ENCODE data around the gene SLC29A3.
"Not testable (repeated sequence)": the region's sequence is repeated elsewhere in the genome, so short reads cannot be mapped to it uniquely, and the experiment has no call there.

The SLC29A3 gene

DNA sequence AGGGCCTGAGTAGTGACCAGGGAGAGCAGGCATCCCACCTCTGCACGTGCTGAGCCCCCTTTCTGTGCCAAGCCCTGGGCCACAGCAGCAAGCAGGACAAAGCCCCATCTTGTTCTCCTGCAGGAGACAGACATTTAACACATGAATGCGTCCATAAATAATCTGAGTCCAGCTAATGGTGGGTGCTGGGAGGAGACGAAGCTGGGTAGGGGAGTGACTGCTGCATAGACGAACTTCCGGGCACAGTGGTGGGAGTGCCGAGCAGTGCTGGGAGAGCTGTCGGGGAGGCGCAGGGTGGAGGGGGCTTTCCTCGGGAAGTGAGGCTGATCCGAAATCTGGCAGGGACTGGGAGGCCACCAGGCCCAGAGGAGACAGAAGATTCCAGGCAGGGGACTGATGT, 35.2 kb upstream of the SLC29A3 start:
- no peak for DNase-seq (ENCODE audit: low spot score)

DNA sequence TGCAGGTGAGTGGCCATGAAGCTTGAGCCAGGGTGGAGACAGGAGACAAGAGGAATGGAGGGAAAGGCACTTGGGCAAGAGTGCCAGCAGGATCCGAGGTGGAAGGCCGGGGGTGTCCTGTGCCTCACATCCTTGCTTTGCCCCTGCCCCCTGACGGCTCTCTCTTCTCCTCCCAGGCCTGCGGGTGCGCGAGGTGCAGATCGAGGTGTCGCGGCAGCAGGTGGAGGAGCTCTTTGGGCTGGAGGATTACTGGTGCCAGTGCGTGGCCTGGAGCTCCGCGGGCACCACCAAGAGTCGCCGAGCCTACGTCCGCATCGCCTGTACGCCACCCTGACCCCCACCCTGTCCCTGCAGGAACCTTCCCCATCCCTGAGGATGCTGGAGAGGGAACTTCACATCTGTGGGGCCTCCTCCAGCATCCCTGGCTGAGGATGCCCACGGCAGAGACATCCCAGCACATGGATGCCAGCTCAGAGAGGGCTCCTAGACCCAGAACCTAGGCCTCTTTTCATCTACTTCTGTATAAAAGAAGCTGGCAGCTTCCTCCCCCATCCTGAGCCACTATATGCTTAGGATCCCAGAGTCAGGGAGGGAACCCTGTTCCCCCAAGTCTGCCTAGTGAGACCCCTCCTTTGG, 34.4 kb upstream of the SLC29A3 start:
- no peak for DNase-seq (ENCODE audit: low spot score)

GRCh38 chr10:71285180-71285545, 33.9 kb upstream of the SLC29A3 start:
- peak; percentile 81 for DNase-seq (ENCODE audit: low spot score)

DNA sequence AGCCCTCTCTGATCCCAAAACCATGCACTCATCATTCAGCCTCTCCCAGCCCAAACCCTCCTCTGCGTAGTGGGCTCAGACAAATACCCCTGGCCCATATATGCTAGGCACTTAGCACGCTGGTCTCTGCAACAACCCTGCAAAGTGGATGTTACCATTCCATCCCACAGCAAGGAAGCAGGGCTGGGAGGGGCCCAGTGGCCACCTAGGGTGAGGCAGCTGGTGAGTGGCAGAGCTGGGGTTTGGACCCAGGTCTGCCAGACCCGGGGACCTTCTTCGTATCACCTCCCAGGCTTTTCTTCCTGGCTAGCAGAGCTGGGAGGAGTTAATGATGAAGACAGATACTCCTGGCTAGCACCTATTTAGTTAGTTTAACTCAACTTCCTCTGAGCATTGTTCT, 33.1 kb upstream of the SLC29A3 start:
- DNase-seq (ENCODE audit: low spot score), result no peak

- DNase-seq (ENCODE audit: low spot score), result no peak
Measured at GRCh38 chr10:71286521-71287294, 32.4 kb upstream of the SLC29A3 start.

DNA sequence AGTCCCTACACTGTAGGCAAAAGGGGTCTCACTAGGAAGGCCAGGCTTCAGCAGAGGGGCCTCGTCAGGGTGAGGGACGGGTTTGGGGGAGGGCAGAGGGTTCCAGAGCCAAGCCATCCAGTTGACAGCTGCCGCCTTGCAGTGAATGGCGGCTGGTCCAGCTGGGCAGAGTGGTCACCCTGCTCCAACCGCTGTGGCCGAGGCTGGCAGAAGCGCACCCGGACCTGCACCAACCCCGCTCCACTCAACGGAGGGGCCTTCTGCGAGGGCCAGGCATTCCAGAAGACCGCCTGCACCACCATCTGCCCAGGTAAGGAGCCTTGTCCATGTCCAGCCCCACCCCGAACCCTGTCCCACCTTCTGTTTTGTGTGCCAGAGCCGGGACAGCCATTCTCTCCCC, 31.6 kb upstream of the SLC29A3 start:
- DNase-seq (ENCODE audit: low spot score), result no peak

DNA sequence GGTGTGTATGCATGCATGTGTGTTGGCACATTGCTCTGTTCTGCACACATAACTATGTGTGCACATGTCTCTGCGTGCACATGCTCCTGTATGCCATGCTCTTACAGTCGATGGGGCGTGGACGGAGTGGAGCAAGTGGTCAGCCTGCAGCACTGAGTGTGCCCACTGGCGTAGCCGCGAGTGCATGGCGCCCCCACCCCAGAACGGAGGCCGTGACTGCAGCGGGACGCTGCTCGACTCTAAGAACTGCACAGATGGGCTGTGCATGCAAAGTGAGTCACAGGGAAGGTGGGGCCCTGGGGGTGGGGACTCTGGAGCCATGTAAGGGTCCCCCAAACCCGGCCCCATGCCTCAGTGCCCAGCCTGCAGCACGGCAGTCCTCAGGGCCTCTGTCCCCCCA, 30.6 kb upstream of the SLC29A3 start:
- DNase-seq (ENCODE audit: low spot score), result no peak

DNA sequence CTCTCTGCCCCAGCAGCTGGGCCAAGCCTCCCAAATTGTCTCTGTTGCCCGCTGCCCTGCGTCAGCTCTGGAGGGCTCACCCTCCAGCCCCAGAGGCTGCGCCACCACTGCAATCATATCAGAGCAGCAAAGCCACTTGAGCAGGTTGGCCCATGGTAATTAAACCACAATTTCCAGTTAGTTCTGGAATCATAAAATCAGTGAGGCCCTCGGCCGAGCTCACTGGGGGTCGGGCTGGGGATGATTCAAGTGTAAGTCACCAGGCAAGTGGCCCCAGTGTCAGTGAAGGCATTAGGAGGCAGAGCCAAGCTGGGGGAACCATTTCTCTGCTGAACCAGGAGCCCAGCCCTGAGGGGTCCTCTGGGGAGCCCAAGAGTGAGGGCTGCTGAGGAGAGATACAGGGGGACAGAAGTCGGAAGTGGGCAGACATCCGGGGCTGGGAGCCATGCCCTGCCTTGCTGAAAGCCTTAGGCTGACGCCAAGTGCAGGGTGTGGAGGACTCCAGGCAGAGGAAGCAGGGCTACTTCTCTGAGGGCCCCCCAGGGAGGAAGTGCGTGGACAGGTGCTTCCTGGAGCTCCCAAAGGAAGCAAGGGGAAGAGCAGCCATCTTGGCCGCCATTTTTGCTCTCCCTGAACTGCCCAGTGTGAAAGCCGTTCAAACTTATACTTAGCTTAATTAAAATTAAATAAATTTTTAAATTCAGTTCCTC, 29.5 kb upstream of the SLC29A3 start:
- DNase-seq (ENCODE audit: low spot score), result no peak

DNA sequence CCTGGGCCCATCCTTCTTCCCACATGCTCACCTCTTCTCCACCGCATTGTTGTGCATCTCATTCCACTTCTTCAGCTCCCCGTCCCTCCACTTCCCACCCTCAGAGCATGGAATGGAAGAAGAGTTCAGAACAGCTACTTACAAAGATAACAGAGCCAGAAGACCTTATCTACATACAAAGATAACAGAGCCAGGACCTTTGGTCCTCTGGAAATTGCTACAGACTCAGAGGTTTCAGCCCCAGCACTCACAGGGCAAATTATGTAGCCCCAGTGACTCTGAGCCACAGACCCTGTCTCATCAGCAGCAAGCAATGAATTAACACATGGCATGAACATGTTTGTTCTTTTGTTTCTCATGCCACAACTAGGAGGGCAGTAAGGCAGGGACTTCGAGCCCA, 28.7 kb upstream of the SLC29A3 start:
- DNase-seq (ENCODE audit: low spot score), result no peak

GRCh38 chr10:71290806-71291527, 28.1 kb upstream of the SLC29A3 start:
- no peak for DNase-seq (ENCODE audit: low spot score)

DNA sequence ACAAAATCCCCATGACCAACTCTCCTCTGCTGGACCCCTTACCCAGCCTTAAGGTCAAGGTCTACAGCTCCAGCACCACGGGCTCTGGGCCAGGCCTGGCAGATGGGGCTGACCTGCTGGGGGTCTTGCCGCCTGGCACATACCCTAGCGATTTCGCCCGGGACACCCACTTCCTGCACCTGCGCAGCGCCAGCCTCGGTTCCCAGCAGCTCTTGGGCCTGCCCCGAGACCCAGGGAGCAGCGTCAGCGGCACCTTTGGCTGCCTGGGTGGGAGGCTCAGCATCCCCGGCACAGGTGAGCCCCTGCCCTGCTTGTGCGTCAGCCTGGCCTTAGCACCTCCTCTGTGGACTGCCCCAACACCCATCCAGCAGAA, 27.5 kb upstream of the SLC29A3 start:
- DNase-seq (ENCODE audit: low spot score), result no peak

DNA sequence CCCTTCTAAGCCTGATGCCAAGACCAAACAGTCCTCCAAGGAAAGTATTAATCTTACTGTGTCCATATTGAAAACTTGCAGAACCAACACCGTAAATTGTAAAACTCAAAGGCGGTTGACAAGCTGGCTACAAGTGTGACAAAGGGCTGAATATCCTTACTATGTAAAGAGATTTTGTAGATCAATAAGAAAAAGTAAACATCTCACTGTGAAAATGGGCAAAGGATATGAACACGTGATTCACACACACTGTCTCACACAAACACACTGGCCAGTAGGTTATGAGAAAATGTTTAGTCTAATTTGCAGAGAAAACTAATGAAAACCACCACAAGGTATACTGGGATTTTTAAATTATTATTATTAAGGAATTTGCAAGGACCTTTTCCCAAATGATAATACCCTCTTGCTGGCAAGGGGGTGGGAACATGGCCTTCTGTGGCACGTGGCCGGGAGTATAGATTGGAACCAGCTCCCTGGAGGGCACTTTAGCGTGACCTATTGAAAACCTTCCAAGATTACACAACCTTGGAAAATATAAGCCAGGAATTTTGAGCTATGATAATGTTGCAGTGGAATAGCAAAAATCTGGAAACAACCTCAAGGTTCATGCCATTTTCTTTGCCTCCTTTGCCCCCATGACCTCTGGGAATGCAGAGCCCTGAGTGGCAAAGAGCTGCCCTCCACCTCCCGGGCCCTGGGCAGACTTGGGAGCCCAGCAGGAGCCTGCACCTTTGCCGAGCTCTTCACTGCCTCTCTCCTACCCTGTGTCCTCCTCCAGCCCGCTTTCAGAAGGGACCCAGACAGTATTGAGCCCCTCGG, 26.2 kb upstream of the SLC29A3 start:
- DNase-seq (ENCODE audit: low spot score), result no peak

- DNase-seq (ENCODE audit: low spot score), result no peak
Measured at GRCh38 chr10:71293446-71294084, 25.5 kb upstream of the SLC29A3 start.

DNA sequence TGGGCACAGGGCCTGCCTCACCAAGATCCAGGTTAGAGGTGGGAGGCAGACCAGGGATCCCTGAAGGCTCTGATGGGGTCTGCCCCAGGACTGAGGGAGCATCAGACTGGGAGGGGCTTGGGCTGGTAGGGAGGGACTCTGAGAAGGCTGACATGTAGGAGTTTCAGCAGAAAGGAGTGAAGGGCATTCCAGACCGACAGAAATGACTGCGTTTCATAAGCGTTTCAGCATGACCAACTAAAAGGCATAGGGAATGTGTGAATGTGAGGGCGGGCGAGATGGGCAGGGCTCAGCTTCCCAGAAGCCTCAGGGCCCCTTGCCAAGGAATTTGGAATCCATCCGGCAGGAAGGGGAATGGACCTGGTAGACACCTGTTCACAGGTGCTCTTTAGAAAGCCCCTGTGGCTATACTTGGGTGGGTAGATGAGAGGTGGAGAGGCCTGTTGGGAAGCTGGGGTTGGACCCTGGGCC, 24.9 kb upstream of the SLC29A3 start:
- no peak for DNase-seq (ENCODE audit: low spot score)

DNA sequence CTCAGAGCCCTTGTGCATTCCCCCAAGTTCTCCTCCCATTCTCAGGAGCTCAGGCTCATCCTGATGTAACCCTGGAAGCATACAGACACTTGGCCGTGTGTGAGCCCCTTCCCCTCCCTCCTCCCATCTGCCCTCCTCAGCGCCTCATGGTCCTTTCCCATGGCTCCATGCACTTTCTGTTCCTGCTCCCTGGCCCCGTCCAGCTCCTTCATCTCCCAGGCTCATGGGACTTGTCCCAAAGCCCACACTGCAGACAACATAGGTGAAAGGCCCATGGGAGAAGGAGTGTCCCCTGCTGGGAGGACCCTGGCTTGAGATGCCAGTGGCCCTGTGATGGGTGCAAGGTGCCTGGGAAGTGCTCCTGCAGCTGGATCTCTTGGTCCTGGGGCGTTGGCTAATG, 24.2 kb upstream of the SLC29A3 start:
- DNase-seq (ENCODE audit: low spot score), result no peak

GRCh38 chr10:71295641-71296040, 23.4 kb upstream of the SLC29A3 start:
- DNase-seq (ENCODE audit: low spot score), result no peak

DNA sequence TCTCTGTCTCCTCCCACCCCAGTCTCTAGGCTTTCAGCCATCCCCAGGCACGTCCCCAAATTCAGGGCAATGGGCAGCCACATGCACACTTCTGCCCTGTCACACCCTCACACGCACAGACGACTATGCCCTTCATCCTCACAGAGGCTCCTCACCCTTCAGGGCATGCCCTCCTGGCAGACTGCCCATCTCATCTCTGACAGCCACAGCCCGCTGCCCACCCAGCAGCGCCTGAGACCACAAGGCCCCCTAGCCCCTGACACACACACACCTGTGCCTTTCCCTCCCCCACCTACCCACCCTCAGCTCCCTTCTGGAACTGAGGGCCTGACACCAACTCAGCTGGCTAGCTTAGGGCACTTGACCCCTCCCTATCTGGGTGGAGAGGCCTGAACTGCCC, 23.0 kb upstream of the SLC29A3 start:
- DNase-seq (ENCODE audit: low spot score), result no peak

DNA sequence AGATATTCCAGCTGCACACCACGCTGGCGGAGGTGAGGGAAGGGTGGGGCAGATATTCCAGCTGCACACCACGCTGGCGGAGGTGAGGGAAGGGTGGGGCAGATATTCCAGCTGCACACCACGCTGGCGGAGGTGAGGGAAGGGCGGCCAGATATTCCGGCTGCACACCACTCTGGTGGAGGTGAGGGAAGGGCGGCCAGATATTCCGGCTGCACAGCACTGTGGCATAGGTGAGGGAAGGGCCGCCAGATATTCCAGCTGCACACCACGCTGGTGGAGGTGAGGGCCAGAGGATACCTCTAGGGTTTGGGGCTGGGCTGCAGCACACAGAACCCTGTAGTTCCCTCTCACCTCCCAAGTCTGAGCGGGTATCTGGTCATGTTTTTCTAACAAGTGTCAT, 22.2 kb upstream of the SLC29A3 start:
- not testable (repeated sequence) for DNase-seq (ENCODE audit: low spot score)

GRCh38 chr10:71297343-71297742, 21.7 kb upstream of the SLC29A3 start:
- no peak for DNase-seq (ENCODE audit: low spot score)

GRCh38 chr10:71299071-71299785, 19.8 kb upstream of the SLC29A3 start:
- no peak for DNase-seq (ENCODE audit: low spot score)

All from left forelimb (tissue), 1 donor.